ENCODE data around the gene UBE2I.

GRCh38 chr16:1298406-1298805 is 11.0 kb upstream of the UBE2I start:
- no peak for TF ChIP-seq POLR2A (IDR thresholded peaks at IDR 0.05)
- TF ChIP-seq CTCF (IDR thresholded peaks at IDR 0.05): no peak
